HG02840 (cell line): ENCODE data around the gene HOOK2.
"Not testable (repeated sequence)": the region's sequence is repeated elsewhere in the genome, so short reads cannot be mapped to it uniquely, and the experiment has no call there.

Source experiments
- ATAC-seq: cut with Tn5 transposase; IDR thresholded peaks from one replicate; pipeline ENCODE4 v1.9.1; 2021; ENCODE audit warnings: mild to moderate bottlenecking, moderate library complexity, moderate number of reproducible peaks; ENCODE audit not compliant: unreplicated experiment, low FRiP score

HOOK2 gene

GRCh38 chr19:12723381-12723640 is 52.0 kb downstream of the HOOK2 start:
- no peak for ATAC-seq

GRCh38 chr19:12722566-12723380 is 52.6 kb downstream of the HOOK2 start:
- peak; percentile 92 for ATAC-seq

- ATAC-seq, result peak; percentile 27
Observed at GRCh38 chr19:12721656-12722565, 53.4 kb downstream of the HOOK2 start.

GRCh38 chr19:12720851-12721655 is 54.3 kb downstream of the HOOK2 start:
- ATAC-seq, result no peak

GRCh38 chr19:12720296-12720695 is 55.1 kb downstream of the HOOK2 start:
- no peak for ATAC-seq

GRCh38 chr19:12715929-12716328 is 59.4 kb downstream of the HOOK2 start:
- ATAC-seq, result no peak

- no peak for ATAC-seq
Observed at GRCh38 chr19:12715102-12715501, 60.2 kb downstream of the HOOK2 start.

- not testable (repeated sequence) for ATAC-seq
Observed at GRCh38 chr19:12713304-12713703, 62.0 kb downstream of the HOOK2 start.
